Measurements from ENCODE around the gene FSTL5.

- no peak for TF ChIP-seq CTCF (IDR thresholded peaks at IDR 0.05)
- no peak for TF ChIP-seq ZFX (IDR thresholded peaks at IDR 0.05; ENCODE audit: borderline replicate concordance)
These were observed 787.5 kb downstream of the FSTL5 start for GRCh38 chr4:161376275-161376674.
